ENCODE measurements around the gene TRAF2. TPM values are rescaled to one million over a fixed set of nuclear protein-coding genes. Genes with fewer than 3 reads are reported as not detected.

The TRAF2 gene
- total and polyA plus RNA-seq, 2 of the 4 experiments (the other 2 are of a cell fraction), result 6.6 to 12.0 TPM

DNA sequence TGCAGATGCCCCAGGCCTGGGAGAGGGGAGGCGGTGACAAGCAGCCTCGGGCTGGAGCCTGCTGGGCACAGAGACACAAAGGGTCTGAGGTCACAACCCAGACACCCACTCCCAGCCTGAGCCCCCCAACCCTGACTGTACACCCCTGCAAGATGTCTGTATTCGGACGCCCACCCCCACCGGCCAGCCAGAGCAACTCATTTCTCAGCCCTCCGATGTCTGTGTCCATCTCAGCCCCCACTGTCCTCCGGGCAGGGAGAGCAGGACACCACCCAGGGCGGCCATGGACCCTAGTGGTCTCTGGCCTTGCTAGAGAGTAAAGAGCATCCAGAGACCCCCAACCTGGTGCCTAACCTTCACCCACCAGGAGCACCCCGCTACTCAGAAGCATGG is 69.6 kb downstream of the TRAF2 start:
- ChIA-PET CTCF (no interaction called here), POLR2A (ENCODE audit: unreplicated experiment) (no interaction called here)
- no TSS peak for BruUV-seq (replicated peaks)
- Histone ChIP-seq H3K79me1 (ENCODE audit: low read depth in 1 of 2, low read length in 2 of 2) (no peaks in the 10 kb centered on the region), H2AFZ (replicated peaks; ENCODE audit: low read length, poor library complexity) (no peak overlapping the region), H2BK15ac (ENCODE audit: low read depth, low read length) (no peak overlapping the region), H3K36me3 (ENCODE audit: control insufficient read depth, insufficient read depth, low read length) (no peaks in the 10 kb centered on the region), H3K14ac (replicated peaks; ENCODE audit: low read depth, low read length) (no peak overlapping the region), H3K23ac (ENCODE audit: low read depth, low read length) (no peak overlapping the region), H4K5ac (ENCODE audit: low read depth, low read length) (no peak overlapping the region), H3K9ac (ENCODE audit: low read depth, low read length) (no peak overlapping the region), H3K9me1 (ENCODE audit: insufficient read depth, low read length) (no peaks in the 10 kb centered on the region), H3K4me1 (ENCODE audit: control insufficient read depth, insufficient read depth, low read length) (no peaks in the 10 kb centered on the region), H2AK9ac (replicated peaks; ENCODE audit: low read depth, low read length, poor library complexity) (no peak overlapping the region), H3K18ac (ENCODE audit: low read depth, low read length) (no peak overlapping the region), H4K20me1 (ENCODE audit: insufficient read depth, low read length) (no peaks in the 10 kb centered on the region), H3K56ac (ENCODE audit: extremely low read depth, insufficient read depth, low read length) (no peak overlapping the region), H4K91ac (ENCODE audit: insufficient read depth, low read depth, low read length) (no peak overlapping the region), H3K4me3 (ENCODE audit: insufficient read depth, low read depth, low read length) (no peak overlapping the region), H2BK5ac (ENCODE audit: low read depth, low read length, poor library complexity, severe bottlenecking) (no peak overlapping the region), H2BK20ac (ENCODE audit: low read depth, low read length) (no peak overlapping the region), H3K27me3 (ENCODE audit: control insufficient read depth, insufficient read depth, low read length) (peaks cover 25% of the 10 kb centered on the region), H3K9me3 (ENCODE audit: control insufficient read depth, insufficient read depth, low read length) (peaks cover 3% of the 10 kb centered on the region), H2AK5ac (ENCODE audit: low read depth, low read length) (no peak overlapping the region), H3K4me2 (ENCODE audit: low read depth, low read length) (no peak overlapping the region), H2BK120ac (ENCODE audit: low read depth, low read length) (no peak overlapping the region), H4K8ac (ENCODE audit: low read depth in 2 of 2, low read length in 2 of 2) (no peak overlapping the region), H3K27ac (ENCODE audit: insufficient read depth, low read length) (no peak overlapping the region), H3K4ac (ENCODE audit: low read depth, low read length) (no peak overlapping the region)
- DNase-seq (no peak), ATAC-seq (ENCODE audit: low read depth) (no peak)
- intact Hi-C loops (cut with micrococcal nuclease), result no loop called here
- WGBS, 2 experiments (ENCODE audit: extremely low coverage in 2 of 2, insufficient read length in 1 of 2), result 82% methylated on average over 6 of the region's 9 CpGs; no CpG with 5 or more reads in 1 of the 2 experiments
- no peak for TF ChIP-seq RFX5 (IDR thresholded peaks at IDR 0.05; ENCODE audit: low read depth, low read length)
- TF ChIP-seq BHLHE40 (IDR thresholded peaks at IDR 0.05; ENCODE audit: low read depth, low read length), result no peak
- TF ChIP-seq NFE2L2 (IDR thresholded peaks at IDR 0.05; ENCODE audit: low read depth, low read length), result no peak
- no peak for TF ChIP-seq CEBPB (IDR thresholded peaks at IDR 0.05; ENCODE audit: low read depth, low read length)
- TF ChIP-seq POLR2A (IDR thresholded peaks at IDR 0.05; ENCODE audit: low read depth, low read length), result no peak
- no peak for TF ChIP-seq SMC3 (IDR thresholded peaks at IDR 0.05; ENCODE audit: low read depth, low read length)
- no peak for TF ChIP-seq MAZ (IDR thresholded peaks at IDR 0.05; ENCODE audit: borderline replicate concordance, low read depth, low read length)
- TF ChIP-seq RCOR1 (IDR thresholded peaks at IDR 0.05; ENCODE audit: insufficient replicate concordance, low read length), result no peak
- no peak for TF ChIP-seq MXI1 (IDR thresholded peaks at IDR 0.05; ENCODE audit: borderline replicate concordance, low read depth, low read length)
- TF ChIP-seq CHD1 (IDR thresholded peaks at IDR 0.05; ENCODE audit: low read depth, low read length), result no peak
- TF ChIP-seq FOS (IDR thresholded peaks at IDR 0.05; ENCODE audit: low read depth, low read length), result no peak
- TF ChIP-seq CTCF (conservative IDR thresholded peaks at IDR 0.05; ENCODE audit: low read depth, low read length), result no peak
- TF ChIP-seq ELK1 (IDR thresholded peaks at IDR 0.05; ENCODE audit: borderline replicate concordance, low read depth, low read length), result no peak
- TF ChIP-seq RAD21 (IDR thresholded peaks at IDR 0.05; ENCODE audit: low read length), result no peak
- TF ChIP-seq MAFK (IDR thresholded peaks at IDR 0.05; ENCODE audit: low read depth, low read length), result no peak
- TF ChIP-seq, protein P1, sequence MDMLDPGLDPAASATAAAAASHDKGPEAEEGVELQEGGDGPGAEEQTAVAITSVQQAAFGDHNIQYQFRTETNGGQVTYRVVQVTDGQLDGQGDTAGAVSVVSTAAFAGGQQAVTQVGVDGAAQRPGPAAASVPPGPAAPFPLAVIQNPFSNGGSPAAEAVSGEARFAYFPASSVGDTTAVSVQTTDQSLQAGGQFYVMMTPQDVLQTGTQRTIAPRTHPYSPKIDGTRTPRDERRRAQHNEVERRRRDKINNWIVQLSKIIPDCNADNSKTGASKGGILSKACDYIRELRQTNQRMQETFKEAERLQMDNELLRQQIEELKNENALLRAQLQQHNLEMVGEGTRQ (IDR thresholded peaks at IDR 0.05; ENCODE audit: low read depth, low read length), result no peak
- dilution Hi-C loops (cut with HindIII; ENCODE audit: low sequenced_read_pairs, unreplicated experiment), result no loop called here
- in situ Hi-C loops (cut with MboI; ENCODE audit: low sequenced_read_pairs), result no loop called here
